Type B pancreatic cell (in vitro differentiated cells): ENCODE data around the gene RGS5. TPM values are rescaled to one million over a fixed set of nuclear protein-coding genes. Genes with fewer than 3 reads are reported as not detected.

Experiments
- DNase-seq: peaks from one replicate; pipeline ENCODE4 v3.0.0; 2021; ENCODE audit warnings: mixed read lengths; ENCODE audit not compliant: unreplicated experiment; ENCODE audit errors: extremely low spot score
- H3K27ac Mint-ChIP-seq: 2 replicates; pipeline ENCODE4 v1.8.0; 2021; ENCODE audit warnings: mild to moderate bottlenecking, mixed read lengths
- H3K27me3 Mint-ChIP-seq: 2 replicates; pipeline ENCODE4 v1.8.0; 2021; ENCODE audit warnings: mixed read lengths
- H3K36me3 Mint-ChIP-seq: 2 replicates; pipeline ENCODE4 v1.8.0; 2021; ENCODE audit warnings: mixed read lengths
- H3K4me1 Mint-ChIP-seq: one replicate; pipeline ENCODE4 v1.8.0; 2021; ENCODE audit warnings: mixed read lengths; ENCODE audit not compliant: unreplicated experiment
- H3K4me3 Mint-ChIP-seq: 2 replicates; pipeline ENCODE4 v1.8.0; 2021; ENCODE audit warnings: mild to moderate bottlenecking, mixed read lengths
- H3K9me3 Mint-ChIP-seq: 2 replicates; pipeline ENCODE4 v1.8.0; 2021; ENCODE audit warnings: mixed read lengths
- total RNA-seq: library from RNA; stranded (reverse); gene quantifications from 2 replicates; pipeline ENCODE4 v1.2.1, GENCODE V29; 2021; ENCODE audit warnings: low replicate concordance
- TF ChIP-seq, protein P1 (sequence below): fragments of 200-600 bp; sonication (generic); conservative IDR thresholded peaks from 2 replicates; pipeline ENCODE4 v1.5.0; 2021; ENCODE audit warnings: antibody characterized with exemption, mild to moderate bottlenecking

RGS5 gene
- total RNA-seq, 1 donor from 2014 or later: 70.0 TPM

- TF ChIP-seq, protein P1, sequence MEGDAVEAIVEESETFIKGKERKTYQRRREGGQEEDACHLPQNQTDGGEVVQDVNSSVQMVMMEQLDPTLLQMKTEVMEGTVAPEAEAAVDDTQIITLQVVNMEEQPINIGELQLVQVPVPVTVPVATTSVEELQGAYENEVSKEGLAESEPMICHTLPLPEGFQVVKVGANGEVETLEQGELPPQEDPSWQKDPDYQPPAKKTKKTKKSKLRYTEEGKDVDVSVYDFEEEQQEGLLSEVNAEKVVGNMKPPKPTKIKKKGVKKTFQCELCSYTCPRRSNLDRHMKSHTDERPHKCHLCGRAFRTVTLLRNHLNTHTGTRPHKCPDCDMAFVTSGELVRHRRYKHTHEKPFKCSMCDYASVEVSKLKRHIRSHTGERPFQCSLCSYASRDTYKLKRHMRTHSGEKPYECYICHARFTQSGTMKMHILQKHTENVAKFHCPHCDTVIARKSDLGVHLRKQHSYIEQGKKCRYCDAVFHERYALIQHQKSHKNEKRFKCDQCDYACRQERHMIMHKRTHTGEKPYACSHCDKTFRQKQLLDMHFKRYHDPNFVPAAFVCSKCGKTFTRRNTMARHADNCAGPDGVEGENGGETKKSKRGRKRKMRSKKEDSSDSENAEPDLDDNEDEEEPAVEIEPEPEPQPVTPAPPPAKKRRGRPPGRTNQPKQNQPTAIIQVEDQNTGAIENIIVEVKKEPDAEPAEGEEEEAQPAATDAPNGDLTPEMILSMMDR: no peak
- no peak for DNase-seq
- H3K27me3 Mint-ChIP-seq: no peaks in the 10 kb centered on the region
- H3K36me3 Mint-ChIP-seq: no peaks in the 10 kb centered on the region
- H3K9me3 Mint-ChIP-seq: no peaks in the 10 kb centered on the region
- no peak overlapping the region for H3K4me3 Mint-ChIP-seq
- no peak overlapping the region for H3K27ac Mint-ChIP-seq
- H3K4me1 Mint-ChIP-seq: no peaks in the 10 kb centered on the region
Measured at GRCh38 chr1:163107655-163108054, 95.1 kb downstream of the RGS5 start.

DNA sequence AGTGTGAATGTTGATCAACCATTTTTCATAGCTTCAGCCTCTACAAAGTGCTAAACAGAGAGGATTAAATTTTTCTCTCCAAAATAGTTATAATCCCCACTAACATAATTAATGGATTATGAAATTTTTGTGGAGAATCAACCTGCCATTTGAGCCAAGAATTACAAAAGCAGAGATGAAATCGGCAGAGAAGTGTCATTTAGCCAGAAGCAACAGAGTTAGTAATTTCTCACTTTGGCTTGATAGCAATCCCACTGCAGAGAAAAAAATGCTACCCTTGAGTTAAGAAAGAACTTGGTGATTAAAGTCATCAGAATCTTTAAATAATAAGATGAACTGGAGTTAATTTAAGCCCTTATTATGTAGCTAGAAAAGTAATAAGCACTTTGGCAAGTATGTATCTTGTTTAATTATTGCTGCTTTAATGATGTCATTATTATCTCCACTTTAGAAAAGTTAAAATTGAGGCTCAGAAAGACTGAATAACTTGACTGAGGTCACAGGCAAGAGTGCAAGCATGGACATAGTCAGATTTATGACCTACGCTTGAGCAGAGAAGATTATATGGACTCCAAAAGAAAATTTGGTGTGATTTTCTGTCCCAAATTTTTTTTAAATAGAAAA, 96.2 kb downstream of the RGS5 start:
- H3K4me1 Mint-ChIP-seq: no peaks in the 10 kb centered on the region
- DNase-seq: no peak
- no peaks in the 10 kb centered on the region for H3K27me3 Mint-ChIP-seq
- H3K36me3 Mint-ChIP-seq: no peaks in the 10 kb centered on the region
- H3K27ac Mint-ChIP-seq: no peak overlapping the region
- no peak overlapping the region for H3K4me3 Mint-ChIP-seq
- TF ChIP-seq, protein P1: no peak
- no peaks in the 10 kb centered on the region for H3K9me3 Mint-ChIP-seq

DNA sequence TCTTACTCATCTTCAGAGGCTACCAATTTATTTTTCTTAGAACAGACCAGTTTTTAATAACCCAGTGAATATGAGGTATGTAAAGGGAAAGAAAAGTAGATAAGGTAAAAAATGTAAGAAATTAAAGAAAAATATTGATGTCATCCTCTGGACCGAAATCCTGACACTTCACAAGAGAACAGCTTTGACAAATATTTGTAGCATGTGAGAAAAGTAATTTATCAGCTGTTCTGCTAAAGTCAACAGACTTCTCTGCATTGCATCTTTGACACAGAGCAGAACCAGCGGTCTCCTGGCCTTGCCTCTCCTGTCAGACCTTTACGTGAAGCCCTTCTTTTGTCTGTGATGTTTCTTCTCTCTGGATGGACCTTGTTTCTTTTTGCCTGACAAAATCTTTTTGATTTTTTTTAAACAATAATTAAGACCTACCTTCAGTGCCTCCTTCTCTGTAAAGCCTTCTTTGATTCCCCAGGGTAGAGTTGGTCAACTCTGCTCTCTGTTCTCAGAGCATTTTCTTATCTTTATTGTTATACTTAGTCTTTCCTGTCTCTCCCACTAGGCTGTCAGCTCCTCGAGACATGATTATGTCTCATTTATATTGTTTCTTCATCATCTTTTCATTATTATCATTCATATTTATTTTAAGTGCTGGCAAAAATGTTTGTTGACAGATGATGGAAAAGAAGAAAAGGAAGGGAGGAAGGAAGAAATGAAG, 98.2 kb downstream of the RGS5 start:
- H3K27me3 Mint-ChIP-seq: no peaks in the 10 kb centered on the region
- no peaks in the 10 kb centered on the region for H3K36me3 Mint-ChIP-seq
- H3K4me3 Mint-ChIP-seq: no peak overlapping the region
- TF ChIP-seq, protein P1: no peak
- no peak for DNase-seq
- H3K9me3 Mint-ChIP-seq: no peaks in the 10 kb centered on the region
- no peak overlapping the region for H3K27ac Mint-ChIP-seq
- no peaks in the 10 kb centered on the region for H3K4me1 Mint-ChIP-seq

DNA sequence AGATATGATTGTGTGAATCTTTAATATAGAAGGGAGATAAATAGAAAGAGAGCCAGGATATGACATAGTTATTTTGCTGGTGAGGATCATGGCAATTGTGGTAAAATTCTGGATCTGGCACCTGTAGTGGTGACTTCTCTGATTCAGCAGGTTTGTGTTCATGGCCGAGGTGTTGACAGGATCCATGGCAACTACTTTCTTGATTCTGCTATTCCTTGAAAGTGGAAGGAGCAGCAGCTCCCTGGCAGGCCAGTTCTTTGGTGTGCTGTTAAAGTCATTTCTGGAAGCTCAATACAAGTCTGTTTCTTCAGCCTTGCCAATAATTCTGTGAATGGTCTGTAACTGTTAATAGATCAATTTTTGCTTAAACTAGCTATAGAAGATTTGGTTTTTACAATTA, 100.1 kb downstream of the RGS5 start:
- no peak for DNase-seq
- Mint-ChIP-seq H3K4me1 (no peaks in the 10 kb centered on the region), H3K9me3 (no peaks in the 10 kb centered on the region), H3K4me3 (no peak overlapping the region), H3K27me3 (no peaks in the 10 kb centered on the region), H3K27ac (no peak overlapping the region), H3K36me3 (no peaks in the 10 kb centered on the region)
- TF ChIP-seq, protein P1: no peak

DNA sequence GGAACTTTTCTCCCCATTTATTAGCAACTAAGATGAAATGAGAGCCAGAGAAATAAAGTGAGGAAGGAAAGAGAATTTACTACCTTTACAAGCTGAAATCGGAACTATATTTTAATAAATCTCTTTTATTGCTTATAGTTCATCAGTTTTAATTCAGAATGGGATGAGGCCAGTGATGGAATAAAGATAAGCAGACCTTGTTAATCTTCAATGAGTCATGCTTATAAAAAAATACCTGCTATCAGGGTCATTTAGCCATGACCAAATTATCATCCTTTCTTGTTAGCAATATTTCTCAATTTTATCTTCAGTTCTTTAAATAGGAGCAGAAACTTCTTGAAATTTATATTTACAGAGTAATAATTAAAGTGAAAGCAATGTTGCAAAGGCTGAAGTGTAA, 107.5 kb downstream of the RGS5 start:
- Mint-ChIP-seq H3K27ac (no peak overlapping the region), H3K36me3 (no peaks in the 10 kb centered on the region), H3K27me3 (no peaks in the 10 kb centered on the region), H3K9me3 (no peaks in the 10 kb centered on the region), H3K4me3 (no peak overlapping the region), H3K4me1 (no peaks in the 10 kb centered on the region)
- DNase-seq: no peak
- TF ChIP-seq, protein P1: no peak
